H1 (cell line): ENCODE results near the gene TGM2. TPM values are rescaled to one million over a fixed set of nuclear protein-coding genes. Genes with fewer than 3 reads are reported as not detected.

Source experiments
- CTCF ChIA-PET: fragments of 300-600 bp; sonication (Branson Sonifier 250); formaldehyde crosslinking; loops from one replicate; lab custom pipeline; 2021; ENCODE audit not compliant: partially characterized antibody; lab: Charles Lee
- POLR2A ChIA-PET: fragments of 300-600 bp; sonication (Branson Sonifier 250); formaldehyde crosslinking; loops from one replicate; lab custom pipeline; 2021; ENCODE audit warnings: inconsistent platforms; ENCODE audit not compliant: partially characterized antibody; lab: Charles Lee
- DNase-seq, 2 experiments: peaks; one replicate each; pipeline versions ENCODE4 v3.0.0 to v3.0.0-alpha.2; 2010 to 2022; ENCODE audit warnings: low spot score in 2 of 2, low read depth in 1 of 2, mixed read lengths in 1 of 2
- FAIRE-seq: peaks from 2 replicates; lab custom pipeline; 2011; peaks lifted over from hg19 to GRCh38; lab: Jason Lieb, UNC
- H2AFZ ChIP-seq: 2 replicates; pipeline ENCODE4 v1.8.1; 2012; ENCODE audit warnings: low read length, inconsistent platforms
- H2AK5ac ChIP-seq: 2 replicates; pipeline ENCODE4 v1.6.1; 2013; ENCODE audit warnings: low read depth, low read length
- H2BK120ac ChIP-seq: replicated peaks from 2 replicates; pipeline ENCODE3; 2013; ENCODE audit warnings: low read depth, low read length, inconsistent platforms
- H2BK12ac ChIP-seq: 2 replicates; pipeline ENCODE4 v1.6.1; 2013; ENCODE audit warnings: low read depth, low read length
- H2BK15ac ChIP-seq: 2 replicates; pipeline ENCODE4 v1.6.1; 2013; ENCODE audit warnings: low read length
- H2BK20ac ChIP-seq: 2 replicates; pipeline ENCODE4 v1.6.1; 2013; ENCODE audit warnings: low read length
- H2BK5ac ChIP-seq: 2 replicates; pipeline ENCODE4 v1.6.1; 2013; ENCODE audit warnings: low read depth, low read length
- H3K14ac ChIP-seq: 2 replicates; pipeline ENCODE4 v1.6.1; 2013; ENCODE audit warnings: inconsistent platforms; ENCODE audit not compliant: insufficient read length
- H3K18ac ChIP-seq: 2 replicates; pipeline ENCODE4 v1.6.1; 2013; ENCODE audit warnings: low read length; ENCODE audit errors: extremely low read depth
- H3K23ac ChIP-seq: 2 replicates; pipeline ENCODE4 v1.6.1; 2013; ENCODE audit warnings: inconsistent platforms; ENCODE audit not compliant: insufficient read length
- H3K23me2 ChIP-seq: 2 replicates; pipeline ENCODE4 v1.6.1; 2013; ENCODE audit warnings: low read depth, low read length
- H3K27ac ChIP-seq: 2 replicates; pipeline ENCODE4 v1.6.1; 2011; ENCODE audit warnings: low read depth, low read length, inconsistent platforms
- H3K27me3 ChIP-seq, 4 experiments: replicated peaks in 1 of 4; 1 replicate in 1 of 4; 2 replicates in 3 of 4; pipeline versions ENCODE4 v1.6.1 to v1.8.1; 2011 to 2013; ENCODE audit warnings: low read length in 3 of 4, mild to moderate bottlenecking in 3 of 4, inconsistent platforms in 2 of 4, mixed read lengths in 2 of 4, moderate library complexity in 1 of 4; ENCODE audit not compliant: control insufficient read depth in 3 of 4, insufficient read depth in 3 of 4; ENCODE audit errors: extremely low read depth in 1 of 4
- H3K36me3 ChIP-seq, 4 experiments: 2 replicates each; pipeline versions ENCODE4 v1.6.1 to v1.8.1; 2011 to 2013; ENCODE audit warnings: mild to moderate bottlenecking in 4 of 4, low read length in 3 of 4, moderate library complexity in 2 of 4, control low read depth in 1 of 4, inconsistent platforms in 1 of 4; ENCODE audit not compliant: insufficient read depth in 4 of 4, control insufficient read depth in 2 of 4
- H3K4ac ChIP-seq: replicated peaks from 2 replicates; pipeline ENCODE3; 2013; ENCODE audit warnings: low read length, low read depth, mixed read lengths, inconsistent platforms; ENCODE audit not compliant: insufficient read length
- H3K4me1 ChIP-seq, 4 experiments: replicated peaks in 1 of 4; 1 replicate in 1 of 4; 2 replicates in 3 of 4; pipeline versions ENCODE4 v1.6.1 to v1.8.1; 2011 to 2013; ENCODE audit warnings: low read length in 3 of 4, inconsistent platforms in 2 of 4, mixed read lengths in 1 of 4; ENCODE audit not compliant: insufficient read depth in 4 of 4, control insufficient read depth in 3 of 4
- H3K4me2 ChIP-seq, 2 experiments: 2 replicates each; pipeline versions ENCODE4 v1.6.1 to v1.8.1; 2011 to 2013; ENCODE audit warnings: low read depth in 2 of 2, low read length in 2 of 2, control low read depth in 1 of 2, inconsistent platforms in 1 of 2, mild to moderate bottlenecking in 1 of 2; ENCODE audit not compliant: insufficient read depth in 1 of 2
- H3K4me3 ChIP-seq, 4 experiments: fragments of 200-600, 300-600 bp in 1 of 4; sonication (generic), shearing (Covaris generic), sonication (Bioruptor Twin) in 1 of 4; 2 replicates each; pipeline versions ENCODE4 v1.5.1 to v1.8.1; 2011 to 2016; ENCODE audit warnings: low read length in 4 of 4, low read depth in 3 of 4, control low read depth in 2 of 4, inconsistent platforms in 2 of 4, mild to moderate bottlenecking in 2 of 4, mixed read lengths in 1 of 4, moderate library complexity in 1 of 4; ENCODE audit not compliant: insufficient read depth in 2 of 4; ENCODE audit errors: extremely low read depth in 1 of 4
- H3K56ac ChIP-seq: replicated peaks from 2 replicates; pipeline ENCODE3; 2013; ENCODE audit warnings: low read depth, mild to moderate bottlenecking, mixed read lengths, low read length, inconsistent platforms; ENCODE audit not compliant: insufficient read length
- H3K79me1 ChIP-seq: 2 replicates; pipeline ENCODE4 v1.6.1; 2013; ENCODE audit warnings: low read depth, low read length, control low read depth
- H3K79me2 ChIP-seq, 2 experiments: 2 replicates each; pipeline versions ENCODE4 v1.6.1 to v1.8.1; 2012 to 2013; ENCODE audit warnings: low read length in 2 of 2, mild to moderate bottlenecking in 2 of 2, inconsistent platforms in 1 of 2; ENCODE audit not compliant: insufficient read depth in 2 of 2, control insufficient read depth in 1 of 2
- H3K9ac ChIP-seq, 4 experiments: replicated peaks in 1 of 4; 1 replicate in 1 of 4; 2 replicates in 3 of 4; pipeline versions ENCODE4 v1.6.1 to v1.8.1; 2011 to 2013; ENCODE audit warnings: low read depth in 3 of 4, low read length in 3 of 4, control low read depth in 2 of 4, mild to moderate bottlenecking in 2 of 4, moderate library complexity in 2 of 4, inconsistent platforms in 1 of 4; ENCODE audit errors: extremely low read depth in 1 of 4
- H3K9me3 ChIP-seq, 2 experiments: 2 replicates each; pipeline versions ENCODE4 v1.6.1 to v1.8.1; 2012 to 2013; ENCODE audit warnings: mild to moderate bottlenecking in 2 of 2, moderate library complexity in 2 of 2, control low read depth in 1 of 2, inconsistent platforms in 1 of 2, low read depth in 1 of 2, low read length in 1 of 2, mixed read lengths in 1 of 2; ENCODE audit not compliant: insufficient read depth in 2 of 2
- H4K20me1 ChIP-seq, 2 experiments: replicated peaks in 1 of 2; 2 replicates each; pipeline versions ENCODE3 to v1.8.1; 2011 to 2013; ENCODE audit warnings: inconsistent platforms in 2 of 2, low read length in 2 of 2, mild to moderate bottlenecking in 1 of 2; ENCODE audit not compliant: insufficient read depth in 2 of 2, control insufficient read depth in 1 of 2
- H4K5ac ChIP-seq: 2 replicates; pipeline ENCODE4 v1.6.1; 2013; ENCODE audit warnings: low read length, low read depth, mixed read lengths, inconsistent platforms; ENCODE audit not compliant: insufficient read length
- H4K8ac ChIP-seq: 2 replicates; pipeline ENCODE4 v1.8.0; 2013; ENCODE audit warnings: mild to moderate bottlenecking, moderate library complexity, low read length, inconsistent platforms; ENCODE audit not compliant: insufficient read depth; ENCODE audit errors: extremely low read depth
- H4K91ac ChIP-seq: replicated peaks from 2 replicates; pipeline ENCODE3; 2013; ENCODE audit warnings: low read length, mixed read lengths, inconsistent platforms; ENCODE audit not compliant: insufficient read length
- ASH2L ChIP-seq: fragments of 200-600, 300-600 bp; sonication (generic); IDR thresholded peaks from one replicate; pipeline ENCODE4 v1.7.1; 2017; ENCODE audit warnings: low read length
- BACH1 ChIP-seq: IDR thresholded peaks from 2 replicates; pipeline ENCODE4 v1.6.1; 2012; ENCODE audit warnings: low read length, improper control_type of control experiment
- CBX5 ChIP-seq: fragments of 300-800, 300-1000 bp; sonication (generic); IDR thresholded peaks from 2 replicates; pipeline ENCODE4 v1.7.1; 2016; ENCODE audit warnings: antibody characterized with exemption, low read length, low read depth
- EZH2 ChIP-seq: fragments of 200-600 bp; sonication (generic); IDR thresholded peaks from 2 replicates; pipeline ENCODE4 v1.7.1; 2012; ENCODE audit warnings: low read depth, mild to moderate bottlenecking, moderate library complexity, low read length, inconsistent platforms; ENCODE audit not compliant: severe bottlenecking
- JUN ChIP-seq: IDR thresholded peaks from 2 replicates; pipeline ENCODE4 v1.6.1; 2011; ENCODE audit warnings: low read depth, mild to moderate bottlenecking, improper control_type of control experiment, low read length
- KDM4A ChIP-seq: IDR thresholded peaks from one replicate; pipeline ENCODE4 v1.7.1; 2012; ENCODE audit warnings: low read depth, mild to moderate bottlenecking, moderate library complexity, low read length, inconsistent platforms; ENCODE audit not compliant: severe bottlenecking
- POLR2A ChIP-seq, 2 experiments: IDR thresholded peaks; 1 replicate in 1 of 2; 2 replicates in 1 of 2; pipeline ENCODE4 v1.6.1; 2011; ENCODE audit warnings: low read depth in 2 of 2, low read length in 2 of 2, mild to moderate bottlenecking in 2 of 2; ENCODE audit errors: control extremely low read depth in 1 of 2
- SAP30 ChIP-seq: fragments of 300-600 bp; sonication (generic); IDR thresholded peaks from 2 replicates; pipeline ENCODE4 v1.7.1; 2012; ENCODE audit warnings: low read length, moderate library complexity, mild to moderate bottlenecking, inconsistent platforms; ENCODE audit not compliant: insufficient read depth, insufficient replicate concordance
- WGBS, 2 experiments: shearing (Covaris generic) in 1 of 2; methylation state at CpG; one replicate each; pipeline versions ENCODE4 v1.1.6 to v1.1.7; 2013 to 2015; ENCODE audit warnings: low lambda C conversion rate in 2 of 2, mixed read lengths in 2 of 2, inconsistent platforms in 1 of 2, low coverage in 1 of 2, missing lambda C conversion rate in 1 of 2; ENCODE audit not compliant: insufficient replicate concordance in 2 of 2, insufficient coverage in 1 of 2, insufficient read length in 1 of 2; ENCODE audit errors: extremely low coverage in 1 of 2, missing lambda C conversion rate in 1 of 2; 5-methylcytosine and 5-hydroxymethylcytosine counted together
- polyA plus RNA-seq, 7 experiments: library from polyadenylated mRNA; depleted of rRNA in 3 of 7; stranded (reverse) in 5 of 7; unstranded in 2 of 7; fragments of >200 nt in 5 of 7; fragments of 200-250 nt in 2 of 7; gene quantifications; 1 replicate in 5 of 7; 2 replicates in 1 of 7; 4 replicates in 1 of 7; pipeline versions ENCODE4 v1.2.1 to v1.2.3, GENCODE V29; 2011 to 2013; ENCODE audit warnings: missing spikeins in 2 of 7, mixed read lengths in 2 of 7
- total RNA-seq: library from RNA; stranded (reverse); fragmentation: NEBNext Ultra II Directional; extraction: Animal tissue kit (Norgen Biotek cat#: 25700); gene quantifications from 2 replicates; pipeline ENCODE4 v1.2.1, GENCODE V29; 2021
- TF ChIP-seq, protein P1 (sequence below), 3 experiments: IDR thresholded peaks; 1 replicate in 2 of 3; 2 replicates in 1 of 3; pipeline versions ENCODE4 v1.5.1 to v1.6.1; 2011; ENCODE audit warnings: low read length in 3 of 3, mild to moderate bottlenecking in 3 of 3, inconsistent platforms in 2 of 3, low read depth in 1 of 3, moderate library complexity in 1 of 3; ENCODE audit not compliant: insufficient read depth in 1 of 3; ENCODE audit errors: control extremely low read depth in 1 of 3

The TGM2 gene
- total and polyA plus RNA-seq, 2 of the 8 experiments (the other 6 are each of a cell fraction or from before 2014, with no cell fraction given) = 0.86 to 1.0 TPM

DNA sequence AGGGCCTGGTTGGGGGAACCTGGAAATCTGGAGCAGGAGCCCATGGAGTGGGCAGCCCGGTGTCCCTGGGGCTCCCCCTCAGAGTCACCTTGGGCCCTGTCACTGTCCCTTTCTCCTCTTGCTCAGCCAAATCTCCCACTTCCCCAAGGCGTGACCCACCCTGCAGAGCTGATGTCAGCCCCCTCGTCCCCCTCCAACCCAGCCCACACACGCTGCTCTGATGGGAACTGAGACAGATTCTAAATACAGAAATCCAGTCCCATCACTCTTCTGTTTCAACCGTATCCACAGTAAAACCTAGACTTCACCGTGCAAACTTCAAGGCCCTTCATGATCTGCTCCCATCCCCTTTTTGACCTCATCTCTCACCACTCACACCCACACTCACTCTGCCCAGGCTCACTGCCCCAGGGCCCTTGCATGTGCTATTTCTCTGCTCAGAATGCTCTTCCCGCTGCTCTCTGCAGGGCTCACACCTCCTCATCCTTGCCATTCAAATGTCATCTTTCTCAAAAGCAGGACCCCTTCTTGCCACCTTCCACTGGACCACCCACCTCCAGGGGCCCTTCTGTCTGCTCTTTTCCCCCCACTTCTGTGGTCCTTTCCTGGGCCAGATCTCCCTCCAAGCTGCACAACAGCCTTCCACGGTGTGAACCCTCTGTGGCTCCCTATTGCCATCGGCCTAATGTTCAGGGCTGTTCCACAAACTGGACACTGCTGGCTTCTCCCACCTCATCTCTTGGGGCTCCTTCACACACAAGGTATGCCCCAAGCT, 16.6 kb downstream of the TGM2 start:
- CTCF ChIA-PET = interaction anchor here (0.8 to 1.4 kb wide), 4 partner anchors 11 to 75 kb away, joined by 3 to 5 read pairs (median 4); no protein-coding TSS in a partner anchor
- no peaks in the 10 kb centered on the region for H3K9me3 ChIP-seq
- POLR2A ChIA-PET = interaction anchor here (0.6 kb wide), 1 partner anchor 39 kb away, joined by 3 read pairs; no protein-coding TSS in a partner anchor
- H3K36me3 ChIP-seq = no peaks in the 10 kb centered on the region
- no peaks in the 10 kb centered on the region for H3K79me2 ChIP-seq
- H3K23me2 ChIP-seq = no peaks in the 10 kb centered on the region
- H3K9ac ChIP-seq = no peak overlapping the region
- no peak overlapping the region for H2BK20ac ChIP-seq
- no peak overlapping the region for H2AK5ac ChIP-seq
- H3K4me3 ChIP-seq = no peak overlapping the region
- no peak overlapping the region for H3K27ac ChIP-seq
- no peak overlapping the region for H3K23ac ChIP-seq
- no peak for FAIRE-seq
- H3K27me3 ChIP-seq = no peaks in the 10 kb centered on the region
- TF ChIP-seq KDM4A (no peak), SAP30 (no peak), ASH2L (no peak), EZH2 (no peak), JUN (no peak), BACH1 (no peak), POLR2A (IDR thresholded peaks at IDR 0.05; ENCODE audit: control extremely low read depth in 1 of 2, low read depth in 2 of 2, low read length in 2 of 2) (no peak), CBX5 (no peak)
- TF ChIP-seq, protein P1, sequence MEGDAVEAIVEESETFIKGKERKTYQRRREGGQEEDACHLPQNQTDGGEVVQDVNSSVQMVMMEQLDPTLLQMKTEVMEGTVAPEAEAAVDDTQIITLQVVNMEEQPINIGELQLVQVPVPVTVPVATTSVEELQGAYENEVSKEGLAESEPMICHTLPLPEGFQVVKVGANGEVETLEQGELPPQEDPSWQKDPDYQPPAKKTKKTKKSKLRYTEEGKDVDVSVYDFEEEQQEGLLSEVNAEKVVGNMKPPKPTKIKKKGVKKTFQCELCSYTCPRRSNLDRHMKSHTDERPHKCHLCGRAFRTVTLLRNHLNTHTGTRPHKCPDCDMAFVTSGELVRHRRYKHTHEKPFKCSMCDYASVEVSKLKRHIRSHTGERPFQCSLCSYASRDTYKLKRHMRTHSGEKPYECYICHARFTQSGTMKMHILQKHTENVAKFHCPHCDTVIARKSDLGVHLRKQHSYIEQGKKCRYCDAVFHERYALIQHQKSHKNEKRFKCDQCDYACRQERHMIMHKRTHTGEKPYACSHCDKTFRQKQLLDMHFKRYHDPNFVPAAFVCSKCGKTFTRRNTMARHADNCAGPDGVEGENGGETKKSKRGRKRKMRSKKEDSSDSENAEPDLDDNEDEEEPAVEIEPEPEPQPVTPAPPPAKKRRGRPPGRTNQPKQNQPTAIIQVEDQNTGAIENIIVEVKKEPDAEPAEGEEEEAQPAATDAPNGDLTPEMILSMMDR (IDR thresholded peaks at IDR 0.05; ENCODE audit: control extremely low read depth in 1 of 3, insufficient read depth in 1 of 3, low read depth in 1 of 3, low read length in 3 of 3) = no peak
- DNase-seq = no peak
- 89% methylated on average over 9 of the region's 9 CpGs; no CpG with 5 or more reads in 1 of the 2 experiments for WGBS, 2 experiments
- no peak overlapping the region for H3K4ac ChIP-seq
- H4K91ac ChIP-seq = no peak overlapping the region
- H3K56ac ChIP-seq = no peak overlapping the region
- no peaks in the 10 kb centered on the region for H3K79me1 ChIP-seq
- H4K5ac ChIP-seq = no peak overlapping the region
- no peaks in the 10 kb centered on the region for H4K20me1 ChIP-seq
- H2BK15ac ChIP-seq = no peak overlapping the region
- H2BK5ac ChIP-seq = no peak overlapping the region
- H3K18ac ChIP-seq = no peak overlapping the region
- no peak overlapping the region for H3K14ac ChIP-seq
- H3K4me1 ChIP-seq = peaks cover 0 to 8% (median 0%) of the 10 kb centered on the region in 4 experiments; a peak in 3 of 7 replicates
- no peak overlapping the region for H2AFZ ChIP-seq
- H4K8ac ChIP-seq = no peak overlapping the region
- H2BK120ac ChIP-seq = no peak overlapping the region
- H3K4me2 ChIP-seq = no peak overlapping the region
- H2BK12ac ChIP-seq = no peak overlapping the region
